Suprapubic skin (tissue), 4 donors: ENCODE data around the gene GABRR1.

Experiments
- CTCF ChIP-seq, 2 donors: fragments of 200-600 bp in 1 of 2; fragments of 450-650 bp in 1 of 2; sonication (generic) in 1 of 2; IDR thresholded peaks; one replicate each; pipeline ENCODE4 v1.5.1; 2016 to 2019; ENCODE audit warnings: antibody characterized with exemption in 2 of 2, mild to moderate bottlenecking in 1 of 2, moderate library complexity in 1 of 2
- EP300 ChIP-seq: sonication (generic); formaldehyde crosslinking; IDR thresholded peaks from one replicate; pipeline ENCODE4 v1.6.1; 2017; ENCODE audit warnings: antibody characterized with exemption
- POLR2A ChIP-seq, 2 donors: fragments of 450-650 bp; IDR thresholded peaks; one replicate each; pipeline ENCODE4 v1.6.1; 2017; ENCODE audit warnings: antibody characterized with exemption in 2 of 2, mild to moderate bottlenecking in 2 of 2, moderate library complexity in 2 of 2
- POLR2AphosphoS5 ChIP-seq, 3 donors: sonication (generic); formaldehyde crosslinking; IDR thresholded peaks; one replicate each; pipeline ENCODE4 v1.6.1; 2017; ENCODE audit warnings: antibody characterized with exemption in 3 of 3

DNA sequence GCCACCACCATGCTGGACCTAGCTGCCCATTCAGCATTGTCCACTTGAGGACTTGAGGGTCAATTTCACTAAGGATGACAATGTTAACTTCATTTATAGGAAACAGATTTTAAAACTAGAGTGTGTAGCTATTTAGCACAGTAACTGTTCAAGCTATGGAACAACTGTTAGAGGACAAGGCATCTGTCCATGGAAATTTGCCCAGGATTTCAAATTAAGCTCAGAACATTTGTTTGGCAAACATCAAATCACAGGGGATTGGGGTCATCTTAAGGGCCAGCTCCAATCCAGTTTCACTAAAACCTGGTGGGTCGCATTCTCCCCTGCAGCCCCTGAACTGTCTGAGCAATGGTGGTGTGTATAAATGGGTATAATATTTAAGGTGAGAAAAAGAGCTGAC is 36.2 kb downstream of the GABRR1 start:
- TF ChIP-seq CTCF (IDR thresholded peaks at IDR 0.05): no peak
- TF ChIP-seq POLR2A (IDR thresholded peaks at IDR 0.05): no peak
- no peak for TF ChIP-seq POLR2AphosphoS5 (IDR thresholded peaks at IDR 0.05)
- no peak for TF ChIP-seq EP300
